ENCODE results near the gene RNF6. TPM values are rescaled to one million over a fixed set of nuclear protein-coding genes. Genes with fewer than 3 reads are reported as not detected.
"Not testable (repeated sequence)": the region's sequence is repeated elsewhere in the genome, so short reads cannot be mapped to it uniquely, and the experiment has no call there.

Gene RNF6
- total and polyA plus RNA-seq, 2 donors (not counting 1 experiment from before 2014, with no cell fraction given), result 20.1 to 52.4 TPM

DNA sequence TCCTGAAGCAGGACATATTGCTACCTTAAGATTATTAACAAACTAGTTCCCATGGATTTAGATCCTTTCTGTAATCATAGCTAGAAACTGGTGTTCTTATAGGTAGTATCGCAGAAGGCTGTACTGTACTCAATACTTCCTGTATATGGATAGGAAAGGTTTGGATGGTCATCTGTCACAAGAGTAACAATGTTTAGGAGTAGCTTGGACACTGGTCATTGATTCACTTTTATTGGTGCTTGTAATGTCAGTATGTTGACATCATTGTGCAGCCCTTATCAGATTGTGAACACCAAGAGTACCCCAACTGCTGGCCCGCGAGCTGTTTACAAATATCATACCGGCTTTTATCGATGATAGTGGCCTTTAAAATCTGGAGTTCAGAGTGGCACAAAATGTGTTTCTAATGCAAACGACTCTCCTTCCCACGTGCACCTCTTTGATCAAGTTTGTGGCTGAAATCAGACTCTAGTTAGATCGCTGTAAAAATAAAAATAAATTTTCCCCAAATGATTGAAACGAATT lies 31.2 kb upstream of the RNF6 start:
- ChIA-PET POLR2A (interaction anchor here (1.2 kb wide), 1 partner anchor 30 kb away, joined by 3 read pairs; no protein-coding TSS in a partner anchor), CTCF (interaction anchor here (1.2 kb wide), 1 partner anchor 67 kb away, joined by 3 read pairs; no protein-coding TSS in a partner anchor)
- Histone ChIP-seq H3K9ac (ENCODE audit: low read length) (peak overlapping the region; percentile 87), H3K27me3 (replicated peaks in 1 of 4; ENCODE audit: control extremely low read depth in 1 of 4, control insufficient read depth in 3 of 4, insufficient read depth in 4 of 4, low read length in 3 of 4) (peaks cover 0 to 4% (median 2%) of the 10 kb centered on the region in 4 experiments), H2AFZ (ENCODE audit: insufficient read depth, low read depth, low read length, poor library complexity, severe bottlenecking) (peak overlapping the region; percentile 99), H3K36me3 (replicated peaks in 1 of 2; ENCODE audit: control extremely low read depth in 1 of 2, control insufficient read depth in 1 of 2, extremely low read depth in 1 of 2, insufficient read depth in 2 of 2, low read length in 1 of 2) (no peaks in the 10 kb centered on the region), H3K79me2 (ENCODE audit: control insufficient read depth, insufficient read depth, low read length) (peaks cover 35% of the 10 kb centered on the region), H3K4me2 (replicated peaks; ENCODE audit: low read depth, low read length, poor library complexity, severe bottlenecking) (peak overlapping the region; percentile 91), H3K9me3 (ENCODE audit: control extremely low read depth in 1 of 3, control insufficient read depth in 2 of 3, insufficient read depth in 1 of 3, low read length in 2 of 3) (no peaks in the 10 kb centered on the region), H4K20me1 (ENCODE audit: control insufficient read depth, insufficient read depth, low read length, poor library complexity, severe bottlenecking) (no peaks in the 10 kb centered on the region), H3K4me3 (ENCODE audit: control extremely low read depth in 1 of 5, extremely low read depth in 1 of 5, insufficient read depth in 1 of 5, low read depth in 2 of 5, low read length in 4 of 5) (peak overlapping the region; percentile 47 to 98 (median 77)), H3K27ac (ENCODE audit: low read length in 2 of 2) (peak overlapping the region in 1 of 2 donors; percentile 80), H3K4me1 (ENCODE audit: control insufficient read depth in 2 of 2, insufficient read depth in 2 of 2, low read length in 2 of 2) (peaks cover 14 to 17% of the 10 kb centered on the region in 2 donors)
- H3K4me1 Mint-ChIP-seq, result peaks cover 28% of the 10 kb centered on the region
- peak overlapping the region; percentile 83 for H3K4me3 Mint-ChIP-seq
- intact Hi-C loops (cut with micrococcal nuclease), result loop anchor here (1.0 to 10.0 kb wide), 8 partner anchors 32 to 1979 kb away; partner anchors contain the start of genes GTF3A, LNX2, MTIF3 and MTMR6
- H3K27me3 Mint-ChIP-seq, result peaks cover 8% of the 10 kb centered on the region
- TF ChIP-seq EZH2 (IDR thresholded peaks at IDR 0.05; ENCODE audit: borderline replicate concordance, insufficient read depth, low read depth, low read length, poor library complexity, severe bottlenecking), result no peak
- TF ChIP-seq, protein P1, sequence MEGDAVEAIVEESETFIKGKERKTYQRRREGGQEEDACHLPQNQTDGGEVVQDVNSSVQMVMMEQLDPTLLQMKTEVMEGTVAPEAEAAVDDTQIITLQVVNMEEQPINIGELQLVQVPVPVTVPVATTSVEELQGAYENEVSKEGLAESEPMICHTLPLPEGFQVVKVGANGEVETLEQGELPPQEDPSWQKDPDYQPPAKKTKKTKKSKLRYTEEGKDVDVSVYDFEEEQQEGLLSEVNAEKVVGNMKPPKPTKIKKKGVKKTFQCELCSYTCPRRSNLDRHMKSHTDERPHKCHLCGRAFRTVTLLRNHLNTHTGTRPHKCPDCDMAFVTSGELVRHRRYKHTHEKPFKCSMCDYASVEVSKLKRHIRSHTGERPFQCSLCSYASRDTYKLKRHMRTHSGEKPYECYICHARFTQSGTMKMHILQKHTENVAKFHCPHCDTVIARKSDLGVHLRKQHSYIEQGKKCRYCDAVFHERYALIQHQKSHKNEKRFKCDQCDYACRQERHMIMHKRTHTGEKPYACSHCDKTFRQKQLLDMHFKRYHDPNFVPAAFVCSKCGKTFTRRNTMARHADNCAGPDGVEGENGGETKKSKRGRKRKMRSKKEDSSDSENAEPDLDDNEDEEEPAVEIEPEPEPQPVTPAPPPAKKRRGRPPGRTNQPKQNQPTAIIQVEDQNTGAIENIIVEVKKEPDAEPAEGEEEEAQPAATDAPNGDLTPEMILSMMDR (IDR thresholded peaks at IDR 0.05), result no peak
- peak overlapping the region; percentile 81 for H3K27ac Mint-ChIP-seq
- H3K9me3 Mint-ChIP-seq (ENCODE audit: insufficient read depth), result no peaks in the 10 kb centered on the region
- no peak for ATAC-seq (ENCODE audit: low read depth)
- DNase-seq, result no peak
- no CpG with 5 or more reads among the region's 9 CpGs for WGBS (ENCODE audit: insufficient coverage)

DNA sequence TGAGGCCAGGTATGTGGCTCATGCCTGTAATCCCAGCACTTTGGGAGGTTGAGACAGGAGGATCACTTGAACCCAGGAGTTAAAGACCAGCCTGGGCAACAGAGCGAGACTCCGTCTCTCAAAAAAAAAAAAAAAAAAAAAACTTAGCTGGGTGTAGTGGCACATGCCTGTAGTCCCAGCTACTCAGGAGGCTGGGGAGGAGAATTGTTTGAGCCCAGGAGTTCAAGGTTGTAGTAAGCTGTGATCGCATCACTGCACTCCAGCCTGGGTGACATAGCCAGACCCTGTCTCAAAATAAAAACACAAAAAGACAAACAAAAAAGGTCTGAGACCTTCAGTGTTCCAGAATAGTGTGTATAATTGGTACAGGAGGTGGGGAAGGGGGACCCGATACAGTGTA lies 29.9 kb upstream of the RNF6 start:
- intact Hi-C loops (cut with micrococcal nuclease), result loop anchor here (5.0 to 10.0 kb wide), 6 partner anchors 923 to 1977 kb away; partner anchors contain the start of genes GTF3A, LNX2, MTIF3 and MTMR6
- H3K27me3 Mint-ChIP-seq; H3K4me3 ChIP-seq (ENCODE audit: control extremely low read depth in 1 of 5, extremely low read depth in 1 of 5, insufficient read depth in 1 of 5, low read depth in 2 of 5, low read length in 4 of 5); H3K4me3 Mint-ChIP-seq; H3K9me3 Mint-ChIP-seq (ENCODE audit: insufficient read depth); H3K36me3 ChIP-seq (replicated peaks in 1 of 2; ENCODE audit: control extremely low read depth in 1 of 2, control insufficient read depth in 1 of 2, extremely low read depth in 1 of 2, insufficient read depth in 2 of 2, low read length in 1 of 2); ATAC-seq (ENCODE audit: low read depth); H3K27me3 ChIP-seq (replicated peaks in 1 of 4; ENCODE audit: control extremely low read depth in 1 of 4, control insufficient read depth in 3 of 4, insufficient read depth in 4 of 4, low read length in 3 of 4); DNase-seq; H4K20me1 ChIP-seq (ENCODE audit: control insufficient read depth, insufficient read depth, low read length, poor library complexity, severe bottlenecking); H3K4me2 ChIP-seq (replicated peaks; ENCODE audit: low read depth, low read length, poor library complexity, severe bottlenecking); H2AFZ ChIP-seq (ENCODE audit: insufficient read depth, low read depth, low read length, poor library complexity, severe bottlenecking); H3K9ac ChIP-seq (ENCODE audit: low read length); H3K27ac Mint-ChIP-seq; H3K9me3 ChIP-seq (ENCODE audit: control extremely low read depth in 1 of 3, control insufficient read depth in 2 of 3, insufficient read depth in 1 of 3, low read length in 2 of 3); H3K27ac ChIP-seq (ENCODE audit: low read length in 2 of 2): not testable (repeated sequence)
- no CpG with 5 or more reads among the region's 4 CpGs for WGBS (ENCODE audit: insufficient coverage)
- Histone ChIP-seq H3K79me2 (ENCODE audit: control insufficient read depth, insufficient read depth, low read length) (peaks cover 22% of the 10 kb centered on the region), H3K4me1 (ENCODE audit: control insufficient read depth in 2 of 2, insufficient read depth in 2 of 2, low read length in 2 of 2) (peaks cover 14 to 17% of the 10 kb centered on the region in 2 donors)
- H3K4me1 Mint-ChIP-seq, result peaks cover 24% of the 10 kb centered on the region
- ChIA-PET POLR2A (interaction anchor here (0.6 to 1.0 kb wide), 2 partner anchors 65 to 66 kb away, joined by 3 to 4 read pairs; no protein-coding TSS in a partner anchor), CTCF (interaction anchor here (0.6 to 2.8 kb wide), 2 partner anchors 67 to 948 kb away, joined by 3 to 9 read pairs; no protein-coding TSS in a partner anchor)

Data from B cell (primary cell).